GM19372 (cell line): ENCODE data around the gene NHS.
A peak's percentile ranks its signal among the peaks of the same experiment; 100 is the strongest.

Experiments used
- ATAC-seq: cut with Tn5 transposase; IDR thresholded peaks from one replicate; pipeline ENCODE4 v1.9.1; 2021; ENCODE audit warnings: mild to moderate bottlenecking, low read depth, moderate library complexity; ENCODE audit not compliant: unreplicated experiment

Gene NHS

GRCh38 chrX:17706676-17707075, 331.7 kb downstream of the NHS start:
- no peak for ATAC-seq

- ATAC-seq: no peak
These were observed 332.7 kb downstream of the NHS start for GRCh38 chrX:17707731-17708130.

GRCh38 chrX:17710871-17711301, 335.9 kb downstream of the NHS start:
- no peak for ATAC-seq

- no peak for ATAC-seq
These were observed 338.3 kb downstream of the NHS start for GRCh38 chrX:17713288-17713687.

GRCh38 chrX:17718649-17719165, 343.7 kb downstream of the NHS start:
- ATAC-seq: no peak

- ATAC-seq: no peak
These were observed 344.7 kb downstream of the NHS start for GRCh38 chrX:17719711-17720110.

- ATAC-seq: no peak
These were observed 346.7 kb downstream of the NHS start for GRCh38 chrX:17721715-17722114.

- no peak for ATAC-seq
These were observed 350.2 kb downstream of the NHS start for GRCh38 chrX:17725181-17725580.

GRCh38 chrX:17732138-17732783, 357.3 kb downstream of the NHS start:
- ATAC-seq: no peak

- no peak for ATAC-seq
These were observed 360.4 kb downstream of the NHS start for GRCh38 chrX:17735406-17735805.

- ATAC-seq: no peak
These were observed 361.5 kb downstream of the NHS start for GRCh38 chrX:17736478-17736855.

- peak; percentile 71 for ATAC-seq
These were observed 362.1 kb downstream of the NHS start, which contains the start of gene SCML1 for GRCh38 chrX:17736856-17737709. SCML1 (plus strand) TSS chrX:17737493; CDS start chrX:17744187, 6,694 bp downstream.

- ATAC-seq: peak; percentile 11
These were observed 362.6 kb downstream of the NHS start for GRCh38 chrX:17737710-17737985.

- ATAC-seq: no peak
These were observed 363.1 kb downstream of the NHS start for GRCh38 chrX:17737986-17738713.

- ATAC-seq: no peak
These were observed 363.9 kb downstream of the NHS start for GRCh38 chrX:17738737-17739535.

GRCh38 chrX:17740137-17741122, 365.4 kb downstream of the NHS start:
- no peak for ATAC-seq

- ATAC-seq: no peak
These were observed 366.1 kb downstream of the NHS start for GRCh38 chrX:17741123-17741511.

GRCh38 chrX:17743913-17744312, 368.9 kb downstream of the NHS start:
- ATAC-seq: no peak

- no peak for ATAC-seq
These were observed 370.0 kb downstream of the NHS start for GRCh38 chrX:17744896-17745523.
